Measurements from ENCODE around the gene ZG16. TPM values are rescaled to one million over a fixed set of nuclear protein-coding genes. Genes with fewer than 3 reads are reported as not detected.

ZG16 gene
- total and polyA plus RNA-seq, 9 of the 15 experiments (the other 6 are each of a cell fraction or from before 2014, with no cell fraction given) = 0.04 TPM; not detected in 8

DNA sequence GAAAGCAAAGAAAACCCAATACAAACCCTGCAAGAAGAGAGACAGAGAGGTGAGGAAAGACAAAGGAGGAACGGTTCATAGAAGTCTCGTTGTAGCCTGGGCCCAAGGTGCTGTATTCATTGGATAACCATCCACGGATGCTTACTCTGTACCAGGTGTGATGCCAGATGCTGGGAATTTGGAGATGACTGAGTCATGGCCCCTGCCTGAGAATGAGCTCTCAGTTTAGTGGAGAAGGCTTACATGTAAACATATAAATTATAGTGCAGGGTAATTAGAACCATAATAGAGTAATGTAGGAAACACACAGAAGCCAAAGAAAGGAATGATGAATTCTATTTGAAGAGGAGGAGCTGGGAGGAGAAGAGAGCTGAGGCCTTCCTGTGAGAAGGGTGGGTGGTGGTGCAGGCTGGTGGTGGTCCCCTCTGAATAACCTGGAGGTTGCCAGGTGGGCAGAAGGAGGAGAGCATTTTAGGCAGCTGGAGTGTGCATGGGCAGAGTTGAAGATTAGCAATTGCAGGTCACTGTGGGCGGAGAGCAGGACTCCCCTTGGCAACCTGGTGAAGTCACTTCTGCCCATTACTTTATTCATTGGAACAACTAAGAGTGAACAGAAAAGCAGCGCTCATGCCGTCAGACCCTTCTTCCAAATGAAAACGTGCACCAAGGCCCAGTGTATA, 7.7 kb upstream of the ZG16 start:
- Histone ChIP-seq H3K9ac (ENCODE audit: insufficient read depth in 1 of 2, low read depth in 2 of 2, low read length in 2 of 2) (no peak overlapping the region), H3K79me2 (ENCODE audit: control insufficient read depth, insufficient read depth, low read length) (no peaks in the 10 kb centered on the region), H3K27me3 (ENCODE audit: control insufficient read depth in 2 of 2, insufficient read depth in 2 of 2, low read length in 2 of 2) (no peaks in the 10 kb centered on the region), H3K9me3 (replicated peaks; ENCODE audit: control insufficient read depth, insufficient read depth, low read depth, low read length) (no peaks in the 10 kb centered on the region), H4K20me1 (replicated peaks; ENCODE audit: control insufficient read depth, insufficient read depth, low read length) (no peaks in the 10 kb centered on the region), H3K9me1 (ENCODE audit: control insufficient read depth, insufficient read depth, low read length) (no peaks in the 10 kb centered on the region), H3K4me1 (replicated peaks in 1 of 2; ENCODE audit: control insufficient read depth in 2 of 2, insufficient read depth in 2 of 2, low read length in 2 of 2) (peaks cover 4 to 7% of the 10 kb centered on the region in 2 experiments), H2AFZ (ENCODE audit: low read depth, low read length) (no peak overlapping the region), H3K4me2 (ENCODE audit: insufficient read depth, low read length) (no peak overlapping the region), H3K36me3 (ENCODE audit: control insufficient read depth, insufficient read depth, low read length) (no peaks in the 10 kb centered on the region), H3K27ac (ENCODE audit: extremely low read depth, low read depth, low read length) (no peak overlapping the region), H3K4me3 (no peak overlapping the region)
- FAIRE-seq (no peak), ATAC-seq (no peak), DNase-seq (ENCODE audit: extremely low read depth in 1 of 4, low spot score in 3 of 4) (no peak)
- intact Hi-C loops (cut with micrococcal nuclease) = no loop called here
- TF ChIP-seq ZNF165 (CRISPR knock-in tag; IDR thresholded peaks at IDR 0.05; ENCODE audit: borderline replicate concordance) = no peak
- no peak for TF ChIP-seq TOE1 (IDR thresholded peaks at IDR 0.05; ENCODE audit: borderline replicate concordance)
- TF ChIP-seq TOE1 (CRISPR knock-in tag; IDR thresholded peaks at IDR 0.05; ENCODE audit: borderline replicate concordance, low read depth) = no peak
- TF ChIP-seq, protein P1, sequence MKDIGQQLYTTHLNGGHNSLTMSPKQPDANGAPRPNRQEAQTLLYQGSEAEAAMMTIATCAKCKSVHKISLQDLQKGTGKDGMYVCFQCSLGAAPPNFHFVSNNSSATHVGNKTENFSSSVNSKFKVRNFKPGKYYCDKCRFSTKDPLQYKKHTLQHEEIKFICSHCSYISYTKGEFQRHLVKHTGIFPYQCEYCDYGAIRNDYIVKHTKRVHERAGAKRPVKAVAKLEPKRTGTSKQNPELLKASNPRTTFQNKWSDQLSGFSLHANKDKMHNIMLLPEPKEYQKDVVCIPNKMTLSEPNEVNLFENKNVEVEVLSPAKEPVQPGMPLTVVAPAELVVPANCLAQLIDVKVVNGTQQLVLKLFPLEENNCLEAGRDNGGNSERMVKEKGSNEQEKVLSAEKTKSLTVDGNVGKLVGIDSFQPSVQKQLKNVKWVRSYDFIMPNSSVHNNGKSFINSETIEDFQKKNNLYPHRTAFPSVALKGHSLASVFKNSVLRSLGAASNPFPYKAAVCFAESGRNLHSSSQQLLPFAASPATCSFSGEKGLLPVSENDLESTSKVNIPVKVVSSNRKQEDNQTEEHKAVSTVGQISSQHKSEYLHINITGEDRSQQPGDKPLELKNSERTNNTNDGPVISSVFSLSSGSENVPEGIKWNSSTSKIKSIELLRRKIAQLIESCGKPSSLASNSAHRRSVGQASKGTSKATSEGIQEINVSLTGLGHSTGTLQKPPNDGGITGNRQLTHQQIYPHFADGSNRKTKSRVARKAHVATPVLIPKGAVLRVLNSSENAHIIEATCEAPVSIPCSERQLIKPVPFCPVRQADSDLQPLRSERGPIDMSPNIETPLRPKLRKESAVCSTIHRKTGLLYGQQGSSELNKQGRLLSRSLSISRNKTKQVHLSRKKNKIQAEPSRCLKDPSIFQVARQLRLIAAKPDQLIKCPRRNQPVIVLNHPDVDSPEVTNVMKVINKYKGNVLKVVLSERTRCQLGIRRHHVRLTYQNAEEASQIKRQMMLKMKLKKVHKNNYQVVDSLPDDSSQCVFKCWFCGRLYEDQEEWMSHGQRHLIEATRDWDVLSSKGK (CRISPR knock-in tag; IDR thresholded peaks at IDR 0.05) = no peak
- no peak for TF ChIP-seq BCL6 (CRISPR knock-in tag; IDR thresholded peaks at IDR 0.05)
- no peak for TF ChIP-seq ZNF197 (CRISPR knock-in tag; IDR thresholded peaks at IDR 0.05; ENCODE audit: low read depth)
- no peak for TF ChIP-seq ZFP30 (CRISPR knock-in tag; IDR thresholded peaks at IDR 0.05; ENCODE audit: borderline replicate concordance)
- TF ChIP-seq SRSF9 (IDR thresholded peaks at IDR 0.05; ENCODE audit: borderline replicate concordance, low read depth, low read length) = no peak
- BruUV-seq (replicated peaks) = no TSS peak
- ChIA-PET CTCF (ENCODE audit: low intra/inter-chr PET ratio) (no interaction called here), POLR2A (interaction anchor here (1.3 to 2.1 kb wide), 2 partner anchors 9 to 34 kb away, joined by 3 to 9 read pairs; no protein-coding TSS in a partner anchor)
- in situ Hi-C loops (cut with MboI) = no loop called here
- 33% methylated on average over 7 of the region's 7 CpGs for WGBS (ENCODE audit: insufficient coverage, low coverage, missing lambda C conversion rate)
